Activated naive CD8-positive, alpha-beta T cell (primary cell): Measurements from ENCODE around the gene CCR6.
"Not testable (repeated sequence)": the region's sequence is repeated elsewhere in the genome, so short reads cannot be mapped to it uniquely, and the experiment has no call there.

ENCODE experiments used
- H3K27ac Mint-ChIP-seq: one replicate; pipeline ENCODE4 v1.8.0; 2021; ENCODE audit warnings: mixed read lengths
- H3K27me3 Mint-ChIP-seq: one replicate; pipeline ENCODE4 v1.8.0; 2021; ENCODE audit warnings: mixed read lengths
- H3K36me3 Mint-ChIP-seq: one replicate; pipeline ENCODE4 v1.8.0; 2021; ENCODE audit warnings: mixed read lengths
- H3K4me1 Mint-ChIP-seq: one replicate; pipeline ENCODE4 v1.8.0; 2021; ENCODE audit warnings: low read depth, mixed read lengths
- H3K4me3 Mint-ChIP-seq: one replicate; pipeline ENCODE4 v1.8.0; 2021; ENCODE audit warnings: mild to moderate bottlenecking, mixed read lengths
- H3K9me3 Mint-ChIP-seq: one replicate; pipeline ENCODE4 v1.8.0; 2021; ENCODE audit warnings: low read depth, mixed read lengths

The CCR6 gene

GRCh38 chr6:167157414-167157813 lies 34.5 kb downstream of the CCR6 start:
- no peaks in the 10 kb centered on the region for H3K36me3 Mint-ChIP-seq
- no peak overlapping the region for H3K4me3 Mint-ChIP-seq
- H3K27ac Mint-ChIP-seq, result no peak overlapping the region
- no peaks in the 10 kb centered on the region for H3K4me1 Mint-ChIP-seq
- no peaks in the 10 kb centered on the region for H3K9me3 Mint-ChIP-seq
- H3K27me3 Mint-ChIP-seq, result peaks cover 5% of the 10 kb centered on the region

- no peaks in the 10 kb centered on the region for H3K36me3 Mint-ChIP-seq
- H3K4me1 Mint-ChIP-seq, result no peaks in the 10 kb centered on the region
- no peak within 1 kb of the TSS for H3K4me3 Mint-ChIP-seq
- H3K27ac Mint-ChIP-seq, result no peak within 1 kb of the TSS
- H3K9me3 Mint-ChIP-seq, result no peaks in the 10 kb centered on the region
- peaks cover 3% of the 10 kb centered on the region for H3K27me3 Mint-ChIP-seq
Observed at GRCh38 chr6:167157863-167158262, 35.0 kb downstream of the CCR6 start, which contains the start of gene GPR31. Gene GPR31 (minus strand): TSS chr6:167157980. CDS start chr6:167157831, 149 bp downstream.

- Mint-ChIP-seq H3K4me3 (no peak overlapping the region), H3K9me3 (no peaks in the 10 kb centered on the region), H3K27ac (no peak overlapping the region), H3K36me3 (no peaks in the 10 kb centered on the region), H3K27me3 (peaks cover 2% of the 10 kb centered on the region), H3K4me1 (no peaks in the 10 kb centered on the region)
Observed at GRCh38 chr6:167161851-167162467, 39.1 kb downstream of the CCR6 start.

GRCh38 chr6:167162591-167162990 lies 39.7 kb downstream of the CCR6 start:
- no peaks in the 10 kb centered on the region for H3K9me3 Mint-ChIP-seq
- no peaks in the 10 kb centered on the region for H3K36me3 Mint-ChIP-seq
- no peak overlapping the region for H3K4me3 Mint-ChIP-seq
- peaks cover 2% of the 10 kb centered on the region for H3K27me3 Mint-ChIP-seq
- no peak overlapping the region for H3K27ac Mint-ChIP-seq
- no peaks in the 10 kb centered on the region for H3K4me1 Mint-ChIP-seq

GRCh38 chr6:167163476-167164011 lies 40.6 kb downstream of the CCR6 start:
- peaks cover 2% of the 10 kb centered on the region for H3K27me3 Mint-ChIP-seq

GRCh38 chr6:167164261-167164660 lies 41.4 kb downstream of the CCR6 start:
- Mint-ChIP-seq H3K4me1 (no peaks in the 10 kb centered on the region), H3K4me3 (no peak overlapping the region), H3K9me3 (no peaks in the 10 kb centered on the region), H3K36me3 (no peaks in the 10 kb centered on the region), H3K27ac (no peak overlapping the region), H3K27me3 (peaks cover 2% of the 10 kb centered on the region)

More at GRCh38 chr6:167163476-167164011, 40.6 kb downstream of the CCR6 start:
- Mint-ChIP-seq H3K4me1 (no peaks in the 10 kb centered on the region), H3K4me3 (no peak overlapping the region), H3K9me3 (no peaks in the 10 kb centered on the region), H3K27ac (no peak overlapping the region), H3K36me3 (no peaks in the 10 kb centered on the region)

GRCh38 chr6:167165858-167166471 lies 43.1 kb downstream of the CCR6 start:
- no peaks in the 10 kb centered on the region for H3K9me3 Mint-ChIP-seq
- H3K27ac Mint-ChIP-seq, result no peak overlapping the region
- H3K4me1 Mint-ChIP-seq, result no peaks in the 10 kb centered on the region

GRCh38 chr6:167167699-167168098 lies 44.8 kb downstream of the CCR6 start:
- H3K9me3 Mint-ChIP-seq, H3K4me1 Mint-ChIP-seq, H3K36me3 Mint-ChIP-seq: not testable (repeated sequence)

More at GRCh38 chr6:167165858-167166471, 43.1 kb downstream of the CCR6 start:
- Mint-ChIP-seq H3K27me3 (peaks cover 5% of the 10 kb centered on the region), H3K36me3 (no peaks in the 10 kb centered on the region), H3K4me3 (no peak overlapping the region)

GRCh38 chr6:167168296-167168695 lies 45.4 kb downstream of the CCR6 start:
- not testable (repeated sequence) for H3K9me3 Mint-ChIP-seq, H3K27ac Mint-ChIP-seq

More at GRCh38 chr6:167167699-167168098, 44.8 kb downstream of the CCR6 start:
- not testable (repeated sequence) for H3K4me3 Mint-ChIP-seq, H3K27me3 Mint-ChIP-seq, H3K27ac Mint-ChIP-seq

GRCh38 chr6:167169867-167170266 lies 47.0 kb downstream of the CCR6 start:
- not testable (repeated sequence) for H3K36me3 Mint-ChIP-seq, H3K9me3 Mint-ChIP-seq, H3K27me3 Mint-ChIP-seq, H3K27ac Mint-ChIP-seq, H3K4me1 Mint-ChIP-seq, H3K4me3 Mint-ChIP-seq

More at GRCh38 chr6:167168296-167168695, 45.4 kb downstream of the CCR6 start:
- H3K27me3 Mint-ChIP-seq, H3K4me3 Mint-ChIP-seq, H3K36me3 Mint-ChIP-seq, H3K4me1 Mint-ChIP-seq: not testable (repeated sequence)

GRCh38 chr6:167171300-167171699 lies 48.4 kb downstream of the CCR6 start:
- H3K27ac Mint-ChIP-seq, H3K9me3 Mint-ChIP-seq, H3K27me3 Mint-ChIP-seq: not testable (repeated sequence)

GRCh38 chr6:167172011-167172410 lies 49.1 kb downstream of the CCR6 start:
- not testable (repeated sequence) for H3K27ac Mint-ChIP-seq, H3K4me3 Mint-ChIP-seq, H3K27me3 Mint-ChIP-seq, H3K36me3 Mint-ChIP-seq, H3K9me3 Mint-ChIP-seq, H3K4me1 Mint-ChIP-seq

More at GRCh38 chr6:167171300-167171699, 48.4 kb downstream of the CCR6 start:
- not testable (repeated sequence) for H3K4me3 Mint-ChIP-seq, H3K4me1 Mint-ChIP-seq, H3K36me3 Mint-ChIP-seq

GRCh38 chr6:167177271-167177670 lies 54.4 kb downstream of the CCR6 start:
- H3K27me3 Mint-ChIP-seq, H3K27ac Mint-ChIP-seq, H3K4me3 Mint-ChIP-seq, H3K36me3 Mint-ChIP-seq, H3K9me3 Mint-ChIP-seq, H3K4me1 Mint-ChIP-seq: not testable (repeated sequence)

GRCh38 chr6:167178896-167179655 lies 56.2 kb downstream of the CCR6 start:
- H3K4me3 Mint-ChIP-seq, H3K9me3 Mint-ChIP-seq, H3K27ac Mint-ChIP-seq, H3K27me3 Mint-ChIP-seq, H3K36me3 Mint-ChIP-seq, H3K4me1 Mint-ChIP-seq: not testable (repeated sequence)

GRCh38 chr6:167180086-167180485 lies 57.2 kb downstream of the CCR6 start:
- not testable (repeated sequence) for H3K27ac Mint-ChIP-seq, H3K4me1 Mint-ChIP-seq, H3K4me3 Mint-ChIP-seq, H3K36me3 Mint-ChIP-seq, H3K9me3 Mint-ChIP-seq, H3K27me3 Mint-ChIP-seq
